Measurements from ENCODE around the gene HSPB7.

DNA sequence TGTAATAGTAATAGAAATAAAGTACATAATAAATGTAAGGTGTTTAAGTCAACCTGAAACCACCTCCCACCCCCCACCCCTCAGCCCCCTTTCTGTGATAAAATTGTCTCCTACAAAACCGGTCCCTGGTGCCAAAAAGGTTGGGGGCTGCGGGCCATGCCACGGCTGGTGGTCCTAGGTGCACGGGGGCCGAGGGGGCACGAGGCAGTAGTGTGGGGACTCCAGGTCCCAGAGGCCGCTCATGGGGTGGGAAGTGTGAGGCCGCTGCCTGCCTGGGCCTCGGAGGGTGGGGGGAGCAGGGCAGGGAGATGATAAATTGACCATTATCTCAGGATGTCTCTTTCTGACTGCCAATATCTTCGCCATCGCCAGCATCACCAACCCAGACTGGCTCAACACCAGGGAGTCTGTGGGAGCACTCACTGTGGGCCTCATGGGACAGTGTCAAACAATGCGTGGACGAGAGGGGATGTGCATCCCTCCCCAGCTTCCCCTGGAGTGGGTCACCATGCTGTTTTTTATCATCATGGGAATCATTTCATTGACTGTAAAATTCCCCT, 48.4 kb downstream of the HSPB7 start:
- TF ChIP-seq, protein P1, sequence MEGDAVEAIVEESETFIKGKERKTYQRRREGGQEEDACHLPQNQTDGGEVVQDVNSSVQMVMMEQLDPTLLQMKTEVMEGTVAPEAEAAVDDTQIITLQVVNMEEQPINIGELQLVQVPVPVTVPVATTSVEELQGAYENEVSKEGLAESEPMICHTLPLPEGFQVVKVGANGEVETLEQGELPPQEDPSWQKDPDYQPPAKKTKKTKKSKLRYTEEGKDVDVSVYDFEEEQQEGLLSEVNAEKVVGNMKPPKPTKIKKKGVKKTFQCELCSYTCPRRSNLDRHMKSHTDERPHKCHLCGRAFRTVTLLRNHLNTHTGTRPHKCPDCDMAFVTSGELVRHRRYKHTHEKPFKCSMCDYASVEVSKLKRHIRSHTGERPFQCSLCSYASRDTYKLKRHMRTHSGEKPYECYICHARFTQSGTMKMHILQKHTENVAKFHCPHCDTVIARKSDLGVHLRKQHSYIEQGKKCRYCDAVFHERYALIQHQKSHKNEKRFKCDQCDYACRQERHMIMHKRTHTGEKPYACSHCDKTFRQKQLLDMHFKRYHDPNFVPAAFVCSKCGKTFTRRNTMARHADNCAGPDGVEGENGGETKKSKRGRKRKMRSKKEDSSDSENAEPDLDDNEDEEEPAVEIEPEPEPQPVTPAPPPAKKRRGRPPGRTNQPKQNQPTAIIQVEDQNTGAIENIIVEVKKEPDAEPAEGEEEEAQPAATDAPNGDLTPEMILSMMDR (IDR thresholded peaks at IDR 0.05; ENCODE audit: insufficient read depth, low read length): no peak
- no peak for TF ChIP-seq POLR2AphosphoS5 (IDR thresholded peaks at IDR 0.05; ENCODE audit: low read depth)
- TF ChIP-seq, protein P2, sequence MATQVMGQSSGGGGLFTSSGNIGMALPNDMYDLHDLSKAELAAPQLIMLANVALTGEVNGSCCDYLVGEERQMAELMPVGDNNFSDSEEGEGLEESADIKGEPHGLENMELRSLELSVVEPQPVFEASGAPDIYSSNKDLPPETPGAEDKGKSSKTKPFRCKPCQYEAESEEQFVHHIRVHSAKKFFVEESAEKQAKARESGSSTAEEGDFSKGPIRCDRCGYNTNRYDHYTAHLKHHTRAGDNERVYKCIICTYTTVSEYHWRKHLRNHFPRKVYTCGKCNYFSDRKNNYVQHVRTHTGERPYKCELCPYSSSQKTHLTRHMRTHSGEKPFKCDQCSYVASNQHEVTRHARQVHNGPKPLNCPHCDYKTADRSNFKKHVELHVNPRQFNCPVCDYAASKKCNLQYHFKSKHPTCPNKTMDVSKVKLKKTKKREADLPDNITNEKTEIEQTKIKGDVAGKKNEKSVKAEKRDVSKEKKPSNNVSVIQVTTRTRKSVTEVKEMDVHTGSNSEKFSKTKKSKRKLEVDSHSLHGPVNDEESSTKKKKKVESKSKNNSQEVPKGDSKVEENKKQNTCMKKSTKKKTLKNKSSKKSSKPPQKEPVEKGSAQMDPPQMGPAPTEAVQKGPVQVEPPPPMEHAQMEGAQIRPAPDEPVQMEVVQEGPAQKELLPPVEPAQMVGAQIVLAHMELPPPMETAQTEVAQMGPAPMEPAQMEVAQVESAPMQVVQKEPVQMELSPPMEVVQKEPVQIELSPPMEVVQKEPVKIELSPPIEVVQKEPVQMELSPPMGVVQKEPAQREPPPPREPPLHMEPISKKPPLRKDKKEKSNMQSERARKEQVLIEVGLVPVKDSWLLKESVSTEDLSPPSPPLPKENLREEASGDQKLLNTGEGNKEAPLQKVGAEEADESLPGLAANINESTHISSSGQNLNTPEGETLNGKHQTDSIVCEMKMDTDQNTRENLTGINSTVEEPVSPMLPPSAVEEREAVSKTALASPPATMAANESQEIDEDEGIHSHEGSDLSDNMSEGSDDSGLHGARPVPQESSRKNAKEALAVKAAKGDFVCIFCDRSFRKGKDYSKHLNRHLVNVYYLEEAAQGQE (IDR thresholded peaks at IDR 0.05; ENCODE audit: insufficient replicate concordance, low read depth): no peak

Data from HL-60 (cell line).